Activated T-cell treated with anti-CD3 and anti-CD28 coated beads, Interleukin-2, amount 50 U/mL, for 72 hours (primary cell): ENCODE measurements around the gene SEMA4A. TPM values are rescaled to one million over a fixed set of nuclear protein-coding genes. Genes with fewer than 3 reads are reported as not detected.
A peak's percentile ranks its signal among the peaks of the same experiment; 100 is the strongest.
"Not testable (repeated sequence)": the region's sequence is repeated elsewhere in the genome, so short reads cannot be mapped to it uniquely, and the experiment has no call there.

Experiments used
- ATAC-seq, 2 donors: fragments of 150-1000 bp; cut with Tn5 transposase; replicated peaks in 1 of 2; 2 replicates each; pipeline ENCODE4 v1.10.0; 2021; ENCODE audit warnings: moderate library complexity in 2 of 2, mild to moderate bottlenecking in 1 of 2
- DNase-seq, 2 donors: peaks; one replicate each; pipeline ENCODE4 v3.0.0; 2021 to 2022; ENCODE audit warnings: mixed read lengths in 1 of 2
- H3K27ac Mint-ChIP-seq: one replicate; pipeline ENCODE4 v1.8.0; 2022; ENCODE audit warnings: mild to moderate bottlenecking, moderate library complexity, mixed read lengths
- H3K27me3 Mint-ChIP-seq: one replicate; pipeline ENCODE4 v1.8.0; 2022; ENCODE audit warnings: low read depth, mixed read lengths
- H3K36me3 Mint-ChIP-seq, 2 donors: one replicate each; pipeline ENCODE4 v1.8.0; 2022; ENCODE audit warnings: mixed read lengths in 2 of 2, mild to moderate bottlenecking in 1 of 2; ENCODE audit not compliant: insufficient read depth in 2 of 2
- H3K4me1 Mint-ChIP-seq: one replicate; pipeline ENCODE4 v1.8.0; 2022; ENCODE audit warnings: low read depth, mixed read lengths
- H3K4me3 Mint-ChIP-seq, 2 donors: one replicate each; pipeline ENCODE4 v1.8.0; 2022; ENCODE audit warnings: mild to moderate bottlenecking in 2 of 2, mixed read lengths in 2 of 2, moderate library complexity in 2 of 2
- H3K9me3 Mint-ChIP-seq, 2 donors: one replicate each; pipeline ENCODE4 v1.8.0; 2022; ENCODE audit warnings: mixed read lengths in 2 of 2
- total RNA-seq, 2 donors: library from RNA; stranded (reverse); gene quantifications; one replicate each; pipeline ENCODE4 v1.2.3, GENCODE V29; 2022

The SEMA4A gene
- total RNA-seq, 2 donors from 2014 or later: 63.7 to 80.3 TPM

DNA sequence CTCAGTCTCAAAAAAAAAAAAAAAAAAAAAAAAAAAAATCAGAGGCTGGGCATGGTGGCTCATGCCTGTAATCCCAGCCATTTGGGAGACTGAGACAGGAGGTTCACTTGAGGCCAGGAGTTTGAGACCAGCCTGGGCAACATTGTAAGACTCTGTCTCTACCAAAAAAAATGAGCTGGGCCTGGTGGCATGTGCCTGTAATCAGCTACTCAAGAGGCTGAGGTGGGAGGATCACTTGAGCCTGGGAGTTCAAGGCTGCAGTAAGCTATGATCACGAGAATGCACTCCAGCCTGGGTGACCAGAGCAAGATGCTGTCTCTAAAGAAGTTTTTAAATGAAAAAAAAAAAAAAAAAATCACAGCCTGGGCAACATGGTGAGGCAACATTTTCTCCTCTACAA lies 10.3 kb downstream of the SEMA4A start:
- no peaks in the 10 kb centered on the region for H3K27me3 Mint-ChIP-seq
- no peak overlapping the region for H3K27ac Mint-ChIP-seq
- no peak for DNase-seq
- no peak overlapping the region for H3K4me3 Mint-ChIP-seq
- no peak for ATAC-seq
- peaks cover 2 to 3% of the 10 kb centered on the region in 2 donors for H3K9me3 Mint-ChIP-seq
- peaks cover 68% of the 10 kb centered on the region for H3K4me1 Mint-ChIP-seq
- H3K36me3 Mint-ChIP-seq: peaks cover 25 to 59% of the 10 kb centered on the region in 2 donors

DNA sequence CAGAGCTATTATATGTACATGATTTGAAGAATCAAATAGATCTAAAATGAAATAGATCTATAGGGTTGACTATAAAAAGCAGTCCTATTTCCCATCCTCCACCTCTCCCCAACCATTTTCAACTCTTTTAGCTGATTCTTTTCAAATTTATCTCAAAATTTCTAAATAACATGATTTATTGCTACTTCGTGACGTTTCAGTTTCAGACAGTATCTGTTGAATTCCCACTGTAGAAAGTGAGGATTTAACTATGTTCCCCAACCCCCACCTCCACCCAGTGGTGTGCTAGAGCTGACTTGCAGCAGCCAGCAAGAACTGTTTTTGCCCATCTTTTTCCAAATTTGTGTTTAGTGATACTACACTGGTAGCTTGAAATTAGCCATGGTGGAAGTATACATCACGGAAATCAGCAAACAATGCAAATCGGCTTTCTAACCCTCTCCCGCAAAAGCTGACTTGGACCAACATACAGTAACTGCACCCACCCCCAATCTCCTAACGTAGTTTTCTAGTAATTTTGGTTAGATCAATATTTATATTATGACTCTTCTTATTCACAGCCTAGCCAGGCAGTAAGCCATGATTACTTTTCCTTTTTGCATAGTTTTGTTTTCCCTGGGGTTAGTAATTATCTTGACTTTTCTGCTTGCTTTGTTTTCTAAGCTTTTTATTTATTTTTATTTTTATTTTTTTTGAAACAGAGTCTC lies 10.9 kb downstream of the SEMA4A start:
- peaks cover 24 to 58% of the 10 kb centered on the region in 2 donors for H3K36me3 Mint-ChIP-seq
- H3K27me3 Mint-ChIP-seq: no peaks in the 10 kb centered on the region
- H3K9me3 Mint-ChIP-seq: peaks cover 2 to 3% of the 10 kb centered on the region in 2 donors
- DNase-seq (no peak), ATAC-seq (no peak)
- peaks cover 62% of the 10 kb centered on the region for H3K4me1 Mint-ChIP-seq
- H3K27ac Mint-ChIP-seq: no peak overlapping the region
- H3K4me3 Mint-ChIP-seq: no peak overlapping the region

DNA sequence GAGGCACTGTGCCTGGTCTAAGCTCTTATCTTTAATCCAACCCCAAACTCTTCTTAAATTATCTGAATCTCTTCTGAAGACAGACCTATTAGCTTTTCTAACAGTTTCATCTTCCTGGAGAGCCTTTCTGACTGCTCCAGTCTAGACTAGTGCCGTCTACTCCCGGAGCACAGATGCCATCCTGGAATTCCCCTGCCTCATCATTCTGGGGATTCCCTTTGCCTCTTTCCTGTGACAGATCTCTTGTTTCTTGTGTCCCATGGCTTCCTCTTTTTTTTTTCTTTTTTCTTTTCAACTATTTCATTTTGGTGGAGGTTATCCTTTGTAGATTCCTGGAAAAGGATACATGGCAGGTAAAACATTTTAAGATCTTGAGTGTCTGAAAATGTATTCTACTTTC lies 11.7 kb downstream of the SEMA4A start:
- ATAC-seq (no peak), DNase-seq (no peak)
- H3K36me3 Mint-ChIP-seq: peaks cover 23 to 51% of the 10 kb centered on the region in 2 donors
- peaks cover 54% of the 10 kb centered on the region for H3K4me1 Mint-ChIP-seq
- peak overlapping the region; percentile 89 for H3K27ac Mint-ChIP-seq
- H3K9me3 Mint-ChIP-seq: peaks cover 2 to 3% of the 10 kb centered on the region in 2 donors
- no peaks in the 10 kb centered on the region for H3K27me3 Mint-ChIP-seq
- peak overlapping the region; percentile 5 to 67 for H3K4me3 Mint-ChIP-seq

GRCh38 chr1:156167536-156167935 lies 14.2 kb downstream of the SEMA4A start:
- Mint-ChIP-seq H3K27ac (no peak overlapping the region), H3K36me3 (peaks cover 21 to 42% of the 10 kb centered on the region in 2 donors), H3K9me3 (peaks cover 2 to 3% of the 10 kb centered on the region in 2 donors), H3K4me3 (no peak overlapping the region), H3K27me3 (no peaks in the 10 kb centered on the region), H3K4me1 (peaks cover 34% of the 10 kb centered on the region)
- no peak for ATAC-seq
- DNase-seq: no peak

- Mint-ChIP-seq H3K27ac (no peak overlapping the region), H3K27me3 (no peaks in the 10 kb centered on the region), H3K9me3 (no peaks in the 10 kb centered on the region), H3K4me3 (peak overlapping the region in 1 of 2 donors; percentile 40), H3K4me1 (peaks cover 25% of the 10 kb centered on the region), H3K36me3 (peaks cover 8 to 31% of the 10 kb centered on the region in 2 donors)
- DNase-seq (no peak), ATAC-seq (no peak)
These were observed 19.5 kb downstream of the SEMA4A start for GRCh38 chr1:156172696-156173470.

- no peak for DNase-seq
- Mint-ChIP-seq H3K27ac (no peak overlapping the region), H3K4me1 (peaks cover 33% of the 10 kb centered on the region), H3K36me3 (peaks cover 11 to 31% of the 10 kb centered on the region in 2 donors), H3K4me3 (no peak overlapping the region), H3K9me3 (no peaks in the 10 kb centered on the region), H3K27me3 (no peaks in the 10 kb centered on the region)
- ATAC-seq: no peak
These were observed 23.3 kb downstream of the SEMA4A start for GRCh38 chr1:156176610-156177210.

DNA sequence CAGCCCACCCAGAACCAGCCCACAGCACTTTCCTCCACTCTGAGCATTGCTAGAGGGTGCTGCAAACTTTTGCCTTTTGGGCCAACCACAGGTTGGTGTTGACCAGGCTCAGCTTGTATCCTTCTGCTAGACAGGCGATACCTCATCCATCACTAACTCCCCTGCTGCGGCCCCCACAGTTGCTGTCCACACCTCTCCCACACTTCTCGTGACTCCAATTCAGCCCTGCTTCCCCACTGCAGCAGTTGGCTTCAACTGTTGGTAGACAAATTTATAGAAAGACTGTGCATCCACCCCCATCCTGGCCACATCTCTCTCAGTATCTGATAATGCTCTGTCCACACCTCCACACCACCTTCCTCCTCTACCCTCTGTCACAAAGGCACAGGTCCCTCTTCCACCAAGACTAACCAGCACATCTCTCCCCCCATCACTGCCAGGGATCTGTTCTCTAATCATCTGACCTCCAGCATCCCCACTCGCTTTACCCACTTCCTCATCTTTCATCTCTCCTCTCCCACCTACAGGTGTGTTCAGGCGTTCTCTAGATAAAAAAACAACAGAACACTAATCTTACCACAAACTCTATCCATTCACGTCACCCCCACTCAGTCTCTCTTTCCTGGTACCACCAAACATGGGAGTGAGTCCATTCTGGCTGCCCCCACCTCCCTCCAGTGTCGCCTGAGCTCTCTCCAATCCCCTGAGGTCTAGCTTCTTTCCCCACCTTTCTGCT lies 24.7 kb downstream of the SEMA4A start:
- DNase-seq (no peak), ATAC-seq (peak in 1 of 2 donors; percentile 32)
- H3K27ac Mint-ChIP-seq: no peak overlapping the region
- peak overlapping the region in 1 of 2 donors; percentile 8 for H3K4me3 Mint-ChIP-seq
- peaks cover 11 to 28% of the 10 kb centered on the region in 2 donors for H3K36me3 Mint-ChIP-seq
- peaks cover 28% of the 10 kb centered on the region for H3K4me1 Mint-ChIP-seq
- no peaks in the 10 kb centered on the region for H3K9me3 Mint-ChIP-seq
- no peaks in the 10 kb centered on the region for H3K27me3 Mint-ChIP-seq

DNA sequence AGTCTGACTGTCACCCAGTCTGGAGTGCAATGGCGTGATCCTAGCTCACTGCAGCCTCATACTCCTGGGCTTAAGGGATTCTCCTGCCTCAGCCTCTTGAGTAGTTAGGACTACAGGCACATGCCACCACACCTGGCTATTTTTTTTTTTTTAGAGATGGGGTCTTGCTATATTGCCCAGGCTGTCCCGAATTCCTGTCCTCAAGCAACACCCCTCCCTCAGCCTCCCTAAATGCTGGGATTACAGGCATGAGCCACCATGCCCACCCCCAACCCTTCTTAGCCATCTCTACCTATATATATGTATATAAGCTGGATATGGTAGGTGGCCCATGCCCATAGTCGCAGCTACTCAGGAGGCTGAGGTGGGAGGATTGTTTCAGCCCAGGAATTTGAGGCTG lies 27.1 kb downstream of the SEMA4A start:
- no peak overlapping the region for H3K27ac Mint-ChIP-seq

DNA sequence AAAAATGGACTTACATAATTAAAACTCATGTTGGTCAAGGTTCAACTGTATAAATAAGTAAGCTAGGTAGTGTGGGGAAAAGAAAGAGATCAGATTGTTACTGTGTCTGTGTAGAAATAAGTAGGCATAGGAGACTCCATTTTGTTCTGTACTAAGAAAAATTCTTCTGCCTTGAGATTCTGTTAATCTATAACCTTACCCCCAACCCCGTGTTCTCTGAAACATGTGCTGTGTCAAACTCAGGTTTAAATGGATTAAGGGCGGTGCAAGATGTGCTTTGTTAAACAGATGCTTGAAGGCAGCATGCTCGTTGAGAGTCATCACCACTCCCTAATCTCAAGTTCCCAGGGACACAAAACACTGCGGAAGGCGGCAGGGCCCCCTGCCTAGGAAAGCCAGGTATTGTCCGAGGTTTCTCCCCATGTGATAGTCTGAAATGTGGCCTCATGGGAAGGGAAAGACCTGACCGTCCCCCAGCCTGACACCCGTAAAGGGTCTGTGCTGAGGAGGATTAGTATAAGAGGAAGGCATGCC lies 28.1 kb downstream of the SEMA4A start:
- H3K4me3 Mint-ChIP-seq: not testable (repeated sequence)
- peaks cover 5 to 14% of the 10 kb centered on the region in 2 donors for H3K36me3 Mint-ChIP-seq

More for the DNA sequence above, 27.1 kb downstream of the SEMA4A start:
- H3K9me3 Mint-ChIP-seq: no peaks in the 10 kb centered on the region
- ATAC-seq: no peak
- peaks cover 20% of the 10 kb centered on the region for H3K4me1 Mint-ChIP-seq
- DNase-seq: no peak
- H3K36me3 Mint-ChIP-seq: peaks cover 5 to 17% of the 10 kb centered on the region in 2 donors
- no peak overlapping the region for H3K4me3 Mint-ChIP-seq
- H3K27me3 Mint-ChIP-seq: no peaks in the 10 kb centered on the region

GRCh38 chr1:156182010-156182779 lies 28.8 kb downstream of the SEMA4A start:
- ATAC-seq, H3K27ac Mint-ChIP-seq, H3K4me3 Mint-ChIP-seq, H3K27me3 Mint-ChIP-seq, H3K9me3 Mint-ChIP-seq, DNase-seq: not testable (repeated sequence)
- Mint-ChIP-seq H3K36me3 (peaks cover 5 to 12% of the 10 kb centered on the region in 2 donors), H3K4me1 (peaks cover 14% of the 10 kb centered on the region)

More for the DNA sequence above, 28.1 kb downstream of the SEMA4A start:
- H3K4me1 Mint-ChIP-seq: peaks cover 20% of the 10 kb centered on the region
- not testable (repeated sequence) for H3K27ac Mint-ChIP-seq, H3K9me3 Mint-ChIP-seq, H3K27me3 Mint-ChIP-seq, ATAC-seq, DNase-seq

DNA sequence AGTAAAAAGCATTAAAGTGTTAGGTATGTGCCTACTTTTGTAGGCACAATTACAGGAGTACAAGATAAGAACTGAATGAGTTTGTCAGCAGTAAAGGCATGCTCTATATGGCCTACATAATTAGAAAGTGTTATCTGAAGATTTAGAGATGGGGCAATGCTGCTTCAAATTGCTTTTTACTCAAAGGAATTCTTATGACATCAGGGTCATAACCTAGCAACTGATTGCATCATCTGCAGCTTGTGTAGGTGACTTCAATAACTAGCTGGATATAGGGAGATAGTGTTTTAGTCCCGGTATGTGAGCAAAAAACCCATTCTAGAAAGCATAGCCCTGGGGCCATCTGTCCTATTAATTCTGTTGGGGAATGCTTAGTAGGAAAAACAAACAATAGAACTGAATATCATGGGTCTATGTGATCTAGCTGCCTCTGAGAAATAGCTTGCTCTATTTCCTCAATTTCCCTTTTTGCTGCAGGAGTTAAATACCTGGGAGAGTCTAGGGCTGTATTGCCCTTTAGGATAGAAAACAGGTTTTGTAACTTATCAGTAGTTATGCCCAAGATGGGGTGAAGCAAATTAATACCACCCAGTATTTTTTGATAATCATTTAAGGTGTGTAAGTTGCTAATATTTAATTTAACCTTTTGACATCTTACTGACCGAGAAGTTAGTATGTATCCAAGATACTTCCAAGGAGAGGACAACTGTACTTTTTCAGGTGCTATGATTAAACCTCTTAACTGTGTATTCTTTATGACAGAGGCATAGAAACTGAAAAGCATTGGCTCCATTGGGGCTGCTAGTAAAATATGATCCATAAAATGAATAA lies 33.2 kb downstream of the SEMA4A start:
- not testable (repeated sequence) for ATAC-seq, H3K9me3 Mint-ChIP-seq, DNase-seq, H3K36me3 Mint-ChIP-seq, H3K27me3 Mint-ChIP-seq, H3K4me1 Mint-ChIP-seq, H3K27ac Mint-ChIP-seq, H3K4me3 Mint-ChIP-seq
